ENCODE measurements around the gene BIN2. TPM values are rescaled to one million over a fixed set of nuclear protein-coding genes. Genes with fewer than 3 reads are reported as not detected.
A peak's percentile ranks its signal among the peaks of the same experiment; 100 is the strongest.
"Not testable (repeated sequence)": the region's sequence is repeated elsewhere in the genome, so short reads cannot be mapped to it uniquely, and the experiment has no call there.

BIN2 gene
- total RNA-seq, 1 donor from 2014 or later, result 0.18 TPM

- H3K9me3 Mint-ChIP-seq, result no peaks in the 10 kb centered on the region
- TF ChIP-seq CTCF (IDR thresholded peaks at IDR 0.05; ENCODE audit: unreplicated experiment), result no peak
- DNase-seq (ENCODE audit: low spot score in 2 of 2, unreplicated experiment in 2 of 2), result no peak
- peaks cover 38% of the 10 kb centered on the region for H3K4me1 Mint-ChIP-seq
- no peaks in the 10 kb centered on the region for H3K27me3 Mint-ChIP-seq (ENCODE audit: low read depth)
- H3K36me3 Mint-ChIP-seq, result no peaks in the 10 kb centered on the region
- H3K27ac Mint-ChIP-seq, result peak overlapping the region; percentile 80
- H3K4me3 Mint-ChIP-seq, result no peak overlapping the region
Observed at GRCh38 chr12:51320695-51321320, 3.2 kb downstream of the BIN2 start.

GRCh38 chr12:51320311-51320694 lies 3.7 kb downstream of the BIN2 start:
- H3K27me3 Mint-ChIP-seq (ENCODE audit: low read depth), result no peaks in the 10 kb centered on the region
- no peaks in the 10 kb centered on the region for H3K36me3 Mint-ChIP-seq
- peak overlapping the region; percentile 80 for H3K27ac Mint-ChIP-seq
- no peak for DNase-seq (ENCODE audit: low spot score in 2 of 2, unreplicated experiment in 2 of 2)
- H3K4me1 Mint-ChIP-seq, result peaks cover 38% of the 10 kb centered on the region
- no peak overlapping the region for H3K4me3 Mint-ChIP-seq
- TF ChIP-seq CTCF (IDR thresholded peaks at IDR 0.05; ENCODE audit: unreplicated experiment), result no peak
- H3K9me3 Mint-ChIP-seq, result no peaks in the 10 kb centered on the region

DNA sequence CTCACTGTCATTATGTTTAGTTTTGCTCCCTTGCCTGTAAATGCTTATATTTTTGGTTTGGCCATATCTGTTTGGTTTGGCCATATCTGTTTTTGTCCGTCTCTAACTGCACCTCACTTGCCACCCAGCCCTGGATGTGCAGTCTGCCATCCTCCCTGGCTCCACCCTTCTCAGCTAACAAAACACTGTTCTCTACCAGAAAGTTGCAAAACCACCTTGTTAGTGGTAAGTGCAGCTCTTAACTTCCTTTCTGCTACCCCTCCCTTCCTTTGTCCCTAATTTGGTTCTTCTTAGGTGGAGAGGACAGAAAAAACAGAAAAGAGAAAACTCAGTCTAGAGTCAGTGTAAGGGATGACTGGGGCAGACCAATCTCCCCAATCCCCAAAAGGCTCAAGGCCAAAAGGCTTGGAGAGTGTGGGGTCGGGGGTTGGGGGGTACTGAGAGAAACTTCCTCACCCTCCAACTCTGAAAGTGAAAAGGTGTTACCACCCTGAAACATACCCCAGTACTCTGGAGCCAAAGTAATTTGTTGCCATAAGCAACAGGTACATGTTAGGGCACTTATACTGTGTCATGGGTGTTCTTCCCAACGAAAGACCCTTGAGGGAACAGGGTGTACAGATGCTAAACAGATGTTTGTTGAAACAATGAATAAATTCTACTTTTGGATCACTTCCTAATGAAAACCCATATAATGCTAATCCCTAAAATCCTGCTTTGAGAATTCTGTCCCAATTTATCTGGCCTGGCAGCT lies 5.0 kb downstream of the BIN2 start:
- Mint-ChIP-seq H3K4me3 (no peak overlapping the region), H3K27ac (peak overlapping the region; percentile 27), H3K4me1 (peaks cover 38% of the 10 kb centered on the region), H3K27me3 (ENCODE audit: low read depth) (no peaks in the 10 kb centered on the region), H3K36me3 (no peaks in the 10 kb centered on the region), H3K9me3 (no peaks in the 10 kb centered on the region)
- DNase-seq (ENCODE audit: low spot score in 2 of 2, unreplicated experiment in 2 of 2), result no peak
- no peak for TF ChIP-seq CTCF (IDR thresholded peaks at IDR 0.05; ENCODE audit: unreplicated experiment)

DNA sequence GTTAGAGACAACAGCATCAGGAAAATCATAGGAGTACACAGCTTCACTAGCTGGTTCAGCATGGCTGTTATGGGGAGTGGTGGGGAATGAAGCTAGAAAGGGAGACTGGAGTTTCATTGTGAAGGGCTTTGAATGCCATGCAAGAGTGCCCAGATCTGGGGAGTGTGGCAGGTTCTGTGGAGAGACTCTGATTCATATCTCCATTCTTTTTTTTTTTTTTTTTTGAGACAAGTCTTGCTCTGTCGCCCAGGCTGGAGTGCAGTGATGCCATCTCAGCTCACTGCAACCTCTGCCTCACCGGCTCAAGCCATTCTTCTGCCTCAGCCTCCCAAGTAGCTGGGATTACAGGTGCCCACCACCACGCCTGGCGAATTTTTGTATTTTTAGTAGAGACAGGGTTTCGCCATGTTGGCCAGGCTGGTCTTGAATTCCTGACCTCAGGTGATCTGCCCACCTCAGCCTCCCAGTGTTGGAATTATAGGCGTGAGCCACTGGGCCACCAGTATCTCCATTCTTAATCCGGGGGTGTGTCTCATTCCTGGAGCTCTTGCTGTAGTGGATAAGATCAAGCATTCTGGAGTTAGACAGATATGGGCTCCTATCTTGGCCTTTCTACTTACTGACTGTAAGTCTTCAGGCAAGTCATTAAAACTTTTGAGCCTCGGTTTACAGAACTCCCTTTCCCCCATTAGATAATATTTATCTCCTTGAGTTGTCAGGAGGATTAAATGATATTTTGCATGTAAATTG lies 5.7 kb downstream of the BIN2 start:
- H3K36me3 Mint-ChIP-seq; H3K4me3 Mint-ChIP-seq; DNase-seq (ENCODE audit: low spot score in 2 of 2, unreplicated experiment in 2 of 2); H3K27me3 Mint-ChIP-seq (ENCODE audit: low read depth); H3K9me3 Mint-ChIP-seq: not testable (repeated sequence)
- peaks cover 38% of the 10 kb centered on the region for H3K4me1 Mint-ChIP-seq
- peak overlapping the region; percentile 27 for H3K27ac Mint-ChIP-seq

DNA sequence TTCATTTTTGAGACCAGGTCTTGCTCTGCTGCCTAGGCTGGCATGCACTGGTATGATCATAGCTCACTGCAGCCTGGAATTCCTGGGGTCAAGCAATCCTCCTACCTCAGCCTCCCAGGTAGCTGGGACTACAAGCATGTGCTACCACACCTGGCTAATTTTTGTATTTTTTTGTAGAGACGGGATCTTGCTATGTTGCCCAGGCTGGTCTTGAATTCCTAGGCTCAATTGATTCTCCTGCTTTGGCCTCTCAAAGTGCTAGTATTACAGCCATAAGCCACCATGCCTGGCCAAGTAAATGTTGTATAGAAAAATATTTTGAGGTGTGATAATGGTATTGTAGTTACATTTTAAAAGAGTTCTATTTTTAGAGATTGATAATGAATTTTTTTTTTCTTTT lies 12.6 kb downstream of the BIN2 start:
- Mint-ChIP-seq H3K36me3 (no peaks in the 10 kb centered on the region), H3K9me3 (no peaks in the 10 kb centered on the region), H3K4me1 (no peaks in the 10 kb centered on the region), H3K27ac (no peak overlapping the region), H3K4me3 (no peak overlapping the region), H3K27me3 (ENCODE audit: low read depth) (no peaks in the 10 kb centered on the region)
- no peak for TF ChIP-seq CTCF (IDR thresholded peaks at IDR 0.05; ENCODE audit: unreplicated experiment)
- no peak for DNase-seq (ENCODE audit: low spot score in 2 of 2, unreplicated experiment in 2 of 2)

All from mesothelial cell of epicardium (in vitro differentiated cells).